ENCODE measurements around the gene KAT6B. TPM values are rescaled to one million over a fixed set of nuclear protein-coding genes. Genes with fewer than 3 reads are reported as not detected.

KAT6B gene
- total and polyA plus RNA-seq, 2 donors: 12.2 to 22.1 TPM

DNA sequence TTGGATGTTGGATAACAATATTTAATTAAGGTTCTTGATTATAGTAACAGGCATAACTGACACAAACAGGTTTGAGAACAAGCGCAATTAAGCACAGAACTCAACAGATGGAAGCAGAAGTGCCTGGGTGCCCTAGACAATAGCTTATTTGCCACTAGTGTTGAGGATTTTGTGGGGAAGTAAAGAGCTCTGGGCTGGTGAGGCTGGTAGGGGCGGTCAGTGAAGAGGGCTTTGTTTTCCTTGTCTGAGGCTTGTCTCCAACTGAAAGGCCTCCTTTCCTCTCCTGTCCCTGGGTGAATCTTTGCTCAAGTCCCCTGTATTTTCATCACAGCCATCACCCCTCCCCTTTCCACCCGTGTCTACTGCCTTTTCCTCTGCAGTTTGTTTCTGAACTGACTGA is 104.6 kb downstream of the KAT6B start:
- Histone ChIP-seq H3K27me3 (ENCODE audit: control insufficient read depth in 2 of 2, insufficient read depth in 1 of 2, low read length in 1 of 2) (no peaks in the 10 kb centered on the region), H3K9me3 (ENCODE audit: control insufficient read depth in 2 of 2, insufficient read depth in 1 of 2, low read length in 1 of 2) (no peaks in the 10 kb centered on the region), H3K4me3 (ENCODE audit: low read length in 2 of 2) (no peak overlapping the region), H3K27ac (ENCODE audit: low read depth in 1 of 2, low read length in 1 of 2) (no peak overlapping the region), H3K4me1 (ENCODE audit: control insufficient read depth in 2 of 2, insufficient read depth in 2 of 2, low read length in 2 of 2) (no peaks in the 10 kb centered on the region), H3K36me3 (ENCODE audit: control insufficient read depth in 2 of 2, insufficient read depth in 2 of 2, low read length in 1 of 2) (no peaks in the 10 kb centered on the region)
- whole genome bisulfite sequencing: 96% methylated on average over 3 of the region's 3 CpGs
- no peak for DNase-seq (ENCODE audit: low read depth in 6 of 9, low spot score in 9 of 9)

DNA sequence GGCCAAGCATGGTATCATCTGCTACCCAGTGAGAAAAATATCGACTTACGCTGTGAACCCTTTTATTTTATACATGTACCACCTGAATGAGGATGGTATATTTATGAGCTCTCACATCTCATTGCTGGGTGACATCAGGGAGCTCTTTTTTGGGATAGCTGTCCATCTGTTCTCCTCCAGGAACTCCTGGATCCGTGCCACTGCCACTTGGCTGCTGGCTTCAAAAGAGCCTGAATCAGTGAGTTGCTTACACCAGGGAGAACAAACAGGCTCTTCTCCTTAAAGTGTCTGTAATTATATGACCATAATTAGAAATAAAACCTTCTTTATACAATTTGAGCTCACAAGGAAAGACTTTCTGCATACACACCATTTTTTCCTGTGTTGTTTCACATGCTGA is 106.2 kb downstream of the KAT6B start:
- Histone ChIP-seq H3K4me3 (ENCODE audit: low read length in 2 of 2) (no peak overlapping the region), H3K27me3 (ENCODE audit: control insufficient read depth in 2 of 2, insufficient read depth in 1 of 2, low read length in 1 of 2) (no peaks in the 10 kb centered on the region), H3K4me1 (ENCODE audit: control insufficient read depth in 2 of 2, insufficient read depth in 2 of 2, low read length in 2 of 2) (no peaks in the 10 kb centered on the region), H3K27ac (ENCODE audit: low read depth in 1 of 2, low read length in 1 of 2) (no peak overlapping the region), H3K9me3 (ENCODE audit: control insufficient read depth in 2 of 2, insufficient read depth in 1 of 2, low read length in 1 of 2) (no peaks in the 10 kb centered on the region), H3K36me3 (ENCODE audit: control insufficient read depth in 2 of 2, insufficient read depth in 2 of 2, low read length in 1 of 2) (no peaks in the 10 kb centered on the region)
- 96% methylated on average over 3 of the region's 3 CpGs for WGBS
- no peak for DNase-seq (ENCODE audit: low read depth in 6 of 9, low spot score in 9 of 9)

DNA sequence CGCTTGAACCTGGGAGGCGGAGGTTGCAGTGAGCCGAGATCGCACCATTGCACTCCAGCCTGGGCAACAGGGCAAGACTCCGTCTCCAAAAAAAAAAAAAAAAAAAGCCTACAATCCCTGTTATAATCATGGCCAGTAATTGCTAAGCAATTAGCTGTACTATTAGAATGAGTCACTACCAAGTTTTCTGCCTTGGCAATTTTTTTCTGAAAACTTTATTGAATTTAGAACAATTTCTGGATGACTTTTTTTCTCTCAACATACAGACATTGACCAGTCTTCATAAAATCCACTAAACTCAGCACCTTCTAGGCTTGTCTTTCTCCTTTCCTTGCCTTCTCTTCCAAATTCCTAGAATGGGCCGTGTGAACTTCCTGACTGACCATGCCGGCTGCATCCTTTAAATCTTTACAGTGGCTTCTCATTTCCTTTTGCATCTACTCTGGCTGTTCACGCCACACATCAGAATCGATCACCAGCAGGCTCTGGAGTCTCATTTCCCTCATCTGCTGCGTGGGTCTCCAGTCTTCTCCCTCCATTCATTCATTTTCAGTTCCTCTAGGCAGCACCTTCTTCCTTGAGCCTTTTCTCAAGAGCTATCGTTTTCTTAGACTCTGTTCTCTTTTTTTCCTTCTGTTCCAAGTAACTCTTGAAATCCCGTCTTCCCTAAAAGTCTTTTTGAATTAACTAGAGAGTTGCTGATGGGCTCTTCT is 107.9 kb downstream of the KAT6B start:
- Histone ChIP-seq H3K27me3 (ENCODE audit: control insufficient read depth in 2 of 2, insufficient read depth in 1 of 2, low read length in 1 of 2) (no peaks in the 10 kb centered on the region), H3K27ac (ENCODE audit: low read depth in 1 of 2, low read length in 1 of 2) (no peak overlapping the region), H3K4me1 (ENCODE audit: control insufficient read depth in 2 of 2, insufficient read depth in 2 of 2, low read length in 2 of 2) (no peaks in the 10 kb centered on the region), H3K4me3 (ENCODE audit: low read length in 2 of 2) (no peak overlapping the region), H3K36me3 (ENCODE audit: control insufficient read depth in 2 of 2, insufficient read depth in 2 of 2, low read length in 1 of 2) (no peaks in the 10 kb centered on the region), H3K9me3 (ENCODE audit: control insufficient read depth in 2 of 2, insufficient read depth in 1 of 2, low read length in 1 of 2) (no peaks in the 10 kb centered on the region)
- 89% methylated on average over 12 of the region's 12 CpGs for WGBS
- no peak for DNase-seq (ENCODE audit: low read depth in 6 of 9, low spot score in 9 of 9)

DNA sequence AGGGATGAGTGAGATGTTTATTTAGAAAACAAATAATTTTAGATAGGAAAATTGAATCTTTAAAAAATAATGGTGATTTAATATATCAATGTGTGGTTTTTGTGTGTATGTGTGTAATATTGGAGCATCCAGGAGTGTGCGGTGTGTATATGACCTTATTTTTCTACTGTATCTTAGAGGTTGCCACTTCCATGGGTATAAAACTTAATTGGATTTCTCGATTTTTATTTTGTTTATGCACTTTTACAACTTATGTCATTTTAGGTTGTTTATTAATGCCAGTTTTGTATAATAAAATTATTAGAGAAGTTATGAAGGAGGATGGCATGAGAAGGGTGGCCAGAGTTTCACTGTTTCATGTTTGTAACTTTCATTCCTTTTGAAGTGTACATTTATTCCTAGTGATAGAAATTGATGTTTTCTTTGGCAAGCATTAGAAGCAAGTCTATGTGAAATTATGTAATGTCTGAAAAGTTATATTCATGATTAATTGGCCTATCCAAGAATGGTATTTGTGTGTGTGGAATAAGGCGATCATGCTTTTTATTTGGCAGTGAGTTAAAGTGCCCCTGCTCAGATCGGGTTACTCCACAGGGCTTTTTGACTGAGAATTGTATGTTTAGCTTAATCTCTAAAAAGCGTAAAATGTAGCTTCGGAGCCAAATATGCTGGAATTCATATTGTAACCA is 110.3 kb downstream of the KAT6B start:
- no peak for DNase-seq (ENCODE audit: low read depth in 6 of 9, low spot score in 9 of 9)
- Histone ChIP-seq H3K9me3 (ENCODE audit: control insufficient read depth in 2 of 2, insufficient read depth in 1 of 2, low read length in 1 of 2) (no peaks in the 10 kb centered on the region), H3K36me3 (ENCODE audit: control insufficient read depth in 2 of 2, insufficient read depth in 2 of 2, low read length in 1 of 2) (no peaks in the 10 kb centered on the region), H3K4me3 (ENCODE audit: low read length in 2 of 2) (no peak overlapping the region), H3K27ac (ENCODE audit: low read depth in 1 of 2, low read length in 1 of 2) (no peak overlapping the region), H3K4me1 (ENCODE audit: control insufficient read depth in 2 of 2, insufficient read depth in 2 of 2, low read length in 2 of 2) (no peaks in the 10 kb centered on the region), H3K27me3 (ENCODE audit: control insufficient read depth in 2 of 2, insufficient read depth in 1 of 2, low read length in 1 of 2) (no peaks in the 10 kb centered on the region)
- 95% methylated on average over 6 of the region's 6 CpGs for WGBS

DNA sequence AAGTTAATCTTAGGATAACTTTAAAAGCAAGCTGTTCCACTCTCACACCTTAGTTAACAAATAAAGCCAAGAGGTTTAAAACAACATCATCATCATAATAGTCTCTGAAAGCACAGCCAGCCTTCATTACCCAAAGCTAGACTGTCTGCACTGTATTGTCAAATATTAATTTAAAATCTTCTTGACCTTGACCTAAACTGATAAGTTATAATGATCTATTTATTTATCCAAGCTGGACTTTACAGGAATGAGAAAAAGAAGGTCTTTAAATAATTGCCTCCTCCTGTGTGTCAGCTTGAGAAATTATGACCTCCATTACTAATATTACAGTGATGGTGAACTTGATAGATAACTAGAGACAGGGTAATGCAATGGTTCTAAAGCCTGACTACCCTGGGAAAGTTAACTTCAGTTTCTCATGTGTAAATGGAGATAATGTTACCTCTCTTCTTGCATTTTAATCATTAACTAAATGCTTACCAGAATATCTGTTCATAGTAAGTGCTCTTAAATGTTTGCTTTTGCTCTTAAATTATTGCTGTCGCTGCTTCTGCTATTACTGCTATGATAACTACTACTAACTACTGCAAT is 111.0 kb downstream of the KAT6B start:
- Histone ChIP-seq H3K9me3 (ENCODE audit: control insufficient read depth in 2 of 2, insufficient read depth in 1 of 2, low read length in 1 of 2) (no peaks in the 10 kb centered on the region), H3K4me1 (ENCODE audit: control insufficient read depth in 2 of 2, insufficient read depth in 2 of 2, low read length in 2 of 2) (no peaks in the 10 kb centered on the region), H3K36me3 (ENCODE audit: control insufficient read depth in 2 of 2, insufficient read depth in 2 of 2, low read length in 1 of 2) (no peaks in the 10 kb centered on the region), H3K27ac (ENCODE audit: low read depth in 1 of 2, low read length in 1 of 2) (no peak overlapping the region), H3K4me3 (ENCODE audit: low read length in 2 of 2) (no peak overlapping the region), H3K27me3 (ENCODE audit: control insufficient read depth in 2 of 2, insufficient read depth in 1 of 2, low read length in 1 of 2) (no peaks in the 10 kb centered on the region)
- no peak for DNase-seq (ENCODE audit: low read depth in 6 of 9, low spot score in 9 of 9)
- WGBS: 94% methylated on average over 1 of the region's 1 CpG

DNA sequence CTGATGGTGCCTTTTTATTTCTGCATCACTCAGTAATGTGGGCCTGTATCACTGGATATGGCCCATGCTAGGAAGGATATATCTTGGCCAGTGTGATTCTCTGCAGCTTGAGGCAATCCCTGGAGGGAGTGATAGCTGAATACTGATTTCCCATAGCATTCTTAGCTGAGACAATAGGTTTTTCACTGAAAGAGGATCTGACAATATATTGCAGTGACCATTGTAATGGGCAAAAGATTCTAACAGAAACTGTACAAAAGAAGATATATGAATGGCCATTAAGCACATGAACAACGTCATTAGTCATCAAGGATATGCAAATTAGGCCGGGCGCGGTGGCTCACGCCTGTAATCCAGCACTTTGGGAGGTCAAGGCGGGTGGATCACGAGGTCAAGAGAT is 117.8 kb downstream of the KAT6B start:
- WGBS: 98% methylated on average over 7 of the region's 7 CpGs
- no peaks in the 10 kb centered on the region for H3K9me3 ChIP-seq (ENCODE audit: control insufficient read depth in 2 of 2, insufficient read depth in 1 of 2, low read length in 1 of 2)
- no peaks in the 10 kb centered on the region for H3K4me1 ChIP-seq (ENCODE audit: control insufficient read depth in 2 of 2, insufficient read depth in 2 of 2, low read length in 2 of 2)
- no peak for DNase-seq (ENCODE audit: low read depth in 6 of 9, low spot score in 9 of 9)
- no peaks in the 10 kb centered on the region for H3K27me3 ChIP-seq (ENCODE audit: control insufficient read depth in 2 of 2, insufficient read depth in 1 of 2, low read length in 1 of 2)
- no peak overlapping the region for H3K4me3 ChIP-seq (ENCODE audit: low read length in 2 of 2)
- H3K27ac ChIP-seq (ENCODE audit: low read depth in 1 of 2, low read length in 1 of 2): no peak overlapping the region
- no peaks in the 10 kb centered on the region for H3K36me3 ChIP-seq (ENCODE audit: control insufficient read depth in 2 of 2, insufficient read depth in 2 of 2, low read length in 1 of 2)

DNA sequence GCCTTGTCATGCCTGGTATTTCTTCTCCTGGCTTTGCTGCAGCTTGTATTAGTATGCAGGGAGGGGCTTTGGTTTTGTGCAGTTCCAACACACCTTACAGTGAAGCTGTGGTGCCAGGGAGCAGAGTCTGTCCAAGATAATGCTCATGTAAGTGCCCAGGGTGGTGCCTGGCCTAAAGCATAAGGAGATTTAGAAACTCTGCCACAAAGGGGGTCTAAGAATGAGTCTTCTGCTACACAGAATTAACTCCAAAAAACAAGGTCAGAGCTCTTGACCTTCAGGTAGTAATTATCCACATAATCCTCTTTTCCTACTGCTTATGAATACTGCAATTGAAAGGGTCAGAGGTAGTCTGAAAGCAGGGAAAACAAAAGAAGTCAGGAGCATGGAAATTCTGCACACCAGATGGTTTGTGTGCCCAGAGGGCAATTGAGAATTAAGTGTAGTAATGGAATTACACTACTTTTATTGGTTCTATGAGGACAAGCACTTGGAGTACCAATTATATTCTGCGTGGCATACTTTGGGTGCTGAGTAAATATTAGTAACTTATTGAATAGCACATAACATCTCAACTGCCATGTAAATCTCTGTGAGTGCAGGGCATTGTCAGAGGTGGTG is 121.5 kb downstream of the KAT6B start:
- Histone ChIP-seq H3K4me3 (ENCODE audit: low read length in 2 of 2) (no peak overlapping the region), H3K27ac (ENCODE audit: low read depth in 1 of 2, low read length in 1 of 2) (no peak overlapping the region), H3K36me3 (ENCODE audit: control insufficient read depth in 2 of 2, insufficient read depth in 2 of 2, low read length in 1 of 2) (no peaks in the 10 kb centered on the region), H3K9me3 (ENCODE audit: control insufficient read depth in 2 of 2, insufficient read depth in 1 of 2, low read length in 1 of 2) (no peaks in the 10 kb centered on the region), H3K4me1 (ENCODE audit: control insufficient read depth in 2 of 2, insufficient read depth in 2 of 2, low read length in 2 of 2) (no peaks in the 10 kb centered on the region), H3K27me3 (ENCODE audit: control insufficient read depth in 2 of 2, insufficient read depth in 1 of 2, low read length in 1 of 2) (no peaks in the 10 kb centered on the region)
- DNase-seq (ENCODE audit: low read depth in 6 of 9, low spot score in 9 of 9): no peak
- 99% methylated on average over 1 of the region's 1 CpG for WGBS

DNA sequence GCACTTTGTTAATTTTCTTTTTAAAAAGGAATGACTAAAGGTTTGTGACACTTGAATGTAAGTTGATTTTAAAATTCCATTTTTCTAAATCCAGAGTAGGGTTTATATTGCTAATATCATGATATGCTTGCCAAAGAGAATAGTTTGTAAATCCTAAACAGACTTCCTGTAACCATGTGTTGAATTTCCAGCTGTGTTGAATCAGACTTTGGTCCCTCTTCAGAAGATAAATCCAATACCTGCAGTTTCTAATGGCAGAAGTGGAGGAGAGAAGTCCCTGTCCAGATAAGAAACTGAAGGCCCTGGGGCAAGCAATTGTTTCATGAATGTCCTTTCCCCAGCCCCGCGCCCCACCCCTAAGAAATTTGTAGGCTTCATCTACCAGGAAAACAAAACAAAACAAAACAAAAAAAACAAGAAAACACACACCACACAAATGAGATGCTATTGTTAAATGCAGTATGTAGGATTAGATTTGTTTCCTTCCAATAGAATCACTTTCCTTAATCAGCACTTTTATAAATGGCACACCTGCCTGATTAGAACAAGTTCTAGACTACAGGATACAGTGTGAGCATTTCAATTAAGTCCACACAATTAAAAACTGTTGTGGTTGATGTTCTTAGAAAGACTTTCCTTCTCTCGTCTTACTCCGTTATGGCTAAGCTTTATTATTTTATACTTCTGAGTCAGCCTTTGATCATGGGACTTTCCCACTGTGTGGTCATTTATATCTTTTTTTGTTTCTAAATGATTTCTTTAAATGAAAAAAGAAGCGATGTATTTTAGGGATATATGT is 122.8 kb downstream of the KAT6B start:
- 73% methylated on average over 5 of the region's 5 CpGs for WGBS
- Histone ChIP-seq H3K27me3 (ENCODE audit: control insufficient read depth in 2 of 2, insufficient read depth in 1 of 2, low read length in 1 of 2) (no peaks in the 10 kb centered on the region), H3K36me3 (ENCODE audit: control insufficient read depth in 2 of 2, insufficient read depth in 2 of 2, low read length in 1 of 2) (no peaks in the 10 kb centered on the region)

More for the DNA sequence above, 122.8 kb downstream of the KAT6B start:
- Histone ChIP-seq H3K9me3 (ENCODE audit: control insufficient read depth in 2 of 2, insufficient read depth in 1 of 2, low read length in 1 of 2) (no peaks in the 10 kb centered on the region), H3K4me1 (ENCODE audit: control insufficient read depth in 2 of 2, insufficient read depth in 2 of 2, low read length in 2 of 2) (no peaks in the 10 kb centered on the region), H3K4me3 (ENCODE audit: low read length in 2 of 2) (no peak overlapping the region), H3K27ac (ENCODE audit: low read depth in 1 of 2, low read length in 1 of 2) (no peak overlapping the region)
- no peak for DNase-seq (ENCODE audit: low read depth in 6 of 9, low spot score in 9 of 9)

All from thymus (tissue), 11 donors.